NCI-H226 (cell line): ENCODE measurements around the gene RPS29.
A peak's percentile ranks its signal among the peaks of the same experiment; 100 is the strongest.

Experiments
- DNase-seq: peaks from one replicate; pipeline ENCODE4 v3.0.0-alpha.2; 2015

Gene RPS29

GRCh38 chr14:49549446-49549845, 36.7 kb downstream of the RPS29 start:
- no peak for DNase-seq

DNA sequence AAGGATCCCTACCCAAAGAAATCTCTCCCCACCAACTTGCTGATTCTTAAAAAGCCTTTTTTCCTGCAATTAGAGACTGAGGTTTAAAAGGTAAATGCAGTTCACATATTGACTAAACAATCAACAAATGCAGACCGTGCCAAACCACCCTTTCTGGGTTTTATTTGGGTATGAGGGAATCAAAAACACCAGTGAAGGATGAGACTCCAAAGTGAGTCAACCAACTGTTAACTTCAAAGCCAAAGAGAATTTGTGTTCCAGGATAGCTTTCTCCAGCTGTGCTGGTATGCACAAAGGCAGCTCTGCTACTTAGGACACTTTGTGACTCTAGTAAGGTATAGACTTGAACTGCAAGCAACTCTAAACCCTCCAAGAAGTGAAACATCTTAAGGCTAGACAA, 39.4 kb downstream of the RPS29 start:
- DNase-seq, result no peak

DNA sequence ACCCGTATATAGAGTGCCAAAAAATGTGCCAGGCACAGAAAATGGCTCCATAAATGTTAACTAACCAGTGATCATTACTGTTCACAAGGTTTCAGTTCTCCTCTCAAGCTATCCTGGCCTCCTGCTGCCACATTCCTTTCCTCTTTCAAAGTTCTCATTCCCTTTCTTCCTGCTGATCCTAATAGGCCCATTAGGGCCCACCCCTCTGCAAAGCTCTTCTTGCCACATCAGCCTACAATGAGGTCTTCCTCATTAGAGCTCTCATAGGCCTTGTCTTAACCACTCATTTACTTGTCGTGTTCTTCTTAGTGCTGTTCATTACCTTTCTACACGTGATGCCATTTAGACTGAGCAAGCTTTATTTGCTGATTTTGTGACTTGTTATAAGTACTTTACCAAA, 40.5 kb downstream of the RPS29 start:
- no peak for DNase-seq

- peak; percentile 91 for DNase-seq
Observed at GRCh38 chr14:49545071-49545470, 41.1 kb downstream of the RPS29 start.

DNA sequence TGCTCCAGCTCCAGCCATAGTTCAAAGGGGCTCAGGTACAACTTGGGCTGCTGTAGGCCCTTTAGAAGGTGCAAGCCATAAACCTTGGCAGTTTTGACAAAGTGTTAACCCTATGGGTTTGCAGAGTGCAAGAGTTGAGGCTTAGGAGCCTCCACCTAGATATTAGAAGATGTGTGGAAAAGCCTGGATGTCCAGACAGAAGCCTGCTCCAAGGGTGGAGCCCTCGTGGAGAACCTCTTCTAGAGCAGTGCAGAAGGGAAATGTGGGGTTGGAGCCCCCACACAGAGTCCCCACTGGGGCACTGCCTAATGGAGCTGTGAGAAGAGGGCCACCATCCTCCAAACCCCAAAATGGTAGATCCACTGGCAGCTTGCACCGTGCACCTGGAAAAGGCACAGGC, 45.1 kb downstream of the RPS29 start:
- DNase-seq, result no peak

GRCh38 chr14:49538852-49539251, 47.3 kb downstream of the RPS29 start:
- peak; percentile 54 for DNase-seq
